LNCaP clone FGC (cell line): Measurements from ENCODE around the gene PRKG1.

Experiments
- DNase-seq: peaks from one replicate; pipeline ENCODE4 v3.0.0-alpha.2; 2011; ENCODE audit warnings: low read depth
- H3K4me3 ChIP-seq: 2 replicates; pipeline ENCODE4 v1.5.1; 2011; ENCODE audit warnings: mild to moderate bottlenecking, low read depth, low read length, control low read depth
- TF ChIP-seq, protein P1 (sequence below): IDR thresholded peaks from 2 replicates; pipeline ENCODE4 v1.5.1; 2012; ENCODE audit warnings: mild to moderate bottlenecking; ENCODE audit not compliant: control insufficient read depth, insufficient read depth; ENCODE audit errors: extremely low read depth

PRKG1 gene

GRCh38 chr10:51806079-51806835 lies 732.0 kb downstream of the PRKG1 start:
- TF ChIP-seq, protein P1, sequence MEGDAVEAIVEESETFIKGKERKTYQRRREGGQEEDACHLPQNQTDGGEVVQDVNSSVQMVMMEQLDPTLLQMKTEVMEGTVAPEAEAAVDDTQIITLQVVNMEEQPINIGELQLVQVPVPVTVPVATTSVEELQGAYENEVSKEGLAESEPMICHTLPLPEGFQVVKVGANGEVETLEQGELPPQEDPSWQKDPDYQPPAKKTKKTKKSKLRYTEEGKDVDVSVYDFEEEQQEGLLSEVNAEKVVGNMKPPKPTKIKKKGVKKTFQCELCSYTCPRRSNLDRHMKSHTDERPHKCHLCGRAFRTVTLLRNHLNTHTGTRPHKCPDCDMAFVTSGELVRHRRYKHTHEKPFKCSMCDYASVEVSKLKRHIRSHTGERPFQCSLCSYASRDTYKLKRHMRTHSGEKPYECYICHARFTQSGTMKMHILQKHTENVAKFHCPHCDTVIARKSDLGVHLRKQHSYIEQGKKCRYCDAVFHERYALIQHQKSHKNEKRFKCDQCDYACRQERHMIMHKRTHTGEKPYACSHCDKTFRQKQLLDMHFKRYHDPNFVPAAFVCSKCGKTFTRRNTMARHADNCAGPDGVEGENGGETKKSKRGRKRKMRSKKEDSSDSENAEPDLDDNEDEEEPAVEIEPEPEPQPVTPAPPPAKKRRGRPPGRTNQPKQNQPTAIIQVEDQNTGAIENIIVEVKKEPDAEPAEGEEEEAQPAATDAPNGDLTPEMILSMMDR, result no peak
- DNase-seq, result no peak
- H3K4me3 ChIP-seq, result no peak overlapping the region

DNA sequence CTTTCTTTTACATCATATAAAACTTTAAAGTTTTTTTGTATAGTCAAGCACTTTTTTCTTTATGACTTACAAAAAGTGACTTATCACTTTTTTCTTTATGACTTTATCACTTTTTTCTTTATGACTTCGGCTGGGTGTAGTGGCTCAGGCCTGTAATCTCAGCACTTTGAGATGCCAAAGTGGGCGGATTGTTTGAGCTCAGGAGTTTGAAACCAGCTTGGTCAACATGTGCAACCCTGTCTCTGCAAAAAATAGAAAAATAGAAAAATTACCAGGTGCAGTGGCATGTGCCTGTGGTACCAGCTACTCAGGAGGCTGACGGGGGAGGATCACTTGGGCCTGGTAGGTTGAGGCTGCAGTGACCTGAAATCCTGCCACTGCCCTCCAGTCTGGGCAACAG lies 733.9 kb downstream of the PRKG1 start:
- DNase-seq, result no peak
- H3K4me3 ChIP-seq, result no peak overlapping the region
- TF ChIP-seq, protein P1, result no peak

- TF ChIP-seq, protein P1, result no peak
- DNase-seq, result no peak
- H3K4me3 ChIP-seq, result no peak overlapping the region
Measured at GRCh38 chr10:51815723-51816122, 741.4 kb downstream of the PRKG1 start.

GRCh38 chr10:51821045-51821444 lies 746.8 kb downstream of the PRKG1 start:
- H3K4me3 ChIP-seq, result no peak overlapping the region
- no peak for DNase-seq
- TF ChIP-seq, protein P1, result no peak

- no peak for DNase-seq
- H3K4me3 ChIP-seq, result no peak overlapping the region
- TF ChIP-seq, protein P1, result no peak
Measured at GRCh38 chr10:51821745-51822144, 747.5 kb downstream of the PRKG1 start.

DNA sequence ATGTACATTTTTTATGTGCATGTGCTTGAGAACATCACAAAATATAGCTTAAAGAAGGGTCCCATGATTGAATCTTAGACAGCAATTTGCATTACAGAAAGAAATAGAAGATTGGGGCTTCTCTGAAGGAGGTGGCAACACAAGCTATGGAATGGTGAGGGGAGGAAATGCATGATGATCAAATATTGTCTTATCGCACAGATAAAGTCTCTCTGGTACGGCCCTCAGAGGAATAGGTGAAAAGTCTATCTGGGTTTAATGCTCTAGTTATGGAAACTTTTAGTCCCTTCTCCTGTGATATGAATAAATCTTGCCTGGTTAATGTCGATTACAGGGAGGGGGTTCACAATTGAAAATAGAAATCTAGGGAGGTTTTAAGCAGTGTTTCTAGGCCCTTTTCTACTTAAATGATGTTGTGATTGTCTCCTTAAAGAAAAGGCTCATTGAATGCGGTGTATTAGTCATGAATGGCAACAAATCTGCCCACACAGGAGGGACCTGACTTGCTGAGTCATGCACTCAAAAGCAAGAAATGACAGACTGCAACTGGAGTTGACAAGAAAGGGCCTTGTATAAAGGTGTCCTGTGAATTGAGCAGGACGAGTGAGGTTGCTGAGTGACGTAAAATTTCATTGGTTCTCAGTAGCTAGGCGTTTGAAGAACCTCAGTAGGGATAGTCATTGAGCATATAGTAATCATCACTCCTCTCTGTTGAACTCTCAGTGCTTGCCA lies 758.5 kb downstream of the PRKG1 start:
- no peak overlapping the region for H3K4me3 ChIP-seq
- TF ChIP-seq, protein P1, result no peak
- DNase-seq, result no peak
